Adrenal gland (tissue), 12 donors: ENCODE results near the gene PSMB7. TPM values are rescaled to one million over a fixed set of nuclear protein-coding genes. Genes with fewer than 3 reads are reported as not detected.
"Not testable (repeated sequence)": the region's sequence is repeated elsewhere in the genome, so short reads cannot be mapped to it uniquely, and the experiment has no call there.

ENCODE experiments used
- DNase-seq, 7 donors: peaks; one replicate each; pipeline ENCODE4 v3.0.0-alpha.2; 2019 to 2020
- H3K27ac ChIP-seq, 5 donors: fragments of 200-600 bp; sonication (generic) in 4 of 5; 1 replicate in 3 of 5; 2 replicates in 2 of 5; pipeline versions ENCODE4 v1.5.1 to v1.8.0; 2016 to 2020; ENCODE audit warnings: mild to moderate bottlenecking in 1 of 5
- H3K27me3 ChIP-seq: fragments of 200-600 bp; 2 replicates; pipeline ENCODE4 v1.8.0; 2021
- H3K36me3 ChIP-seq, 2 donors: fragments of 200-600 bp; replicated peaks in 1 of 2; 1 replicate in 1 of 2; 2 replicates in 1 of 2; pipeline versions ENCODE4 v1.5.1 to v1.8.0; 2018 to 2022
- H3K4me1 ChIP-seq, 2 donors: fragments of 200-600 bp; replicated peaks in 1 of 2; 1 replicate in 1 of 2; 2 replicates in 1 of 2; pipeline versions ENCODE4 v1.5.1 to v1.8.0; 2018 to 2021
- H3K4me3 ChIP-seq, 4 donors: fragments of 200-600 bp; sonication (generic) in 3 of 4; one replicate each; pipeline ENCODE4 v1.5.1; 2016 to 2018
- H3K9me3 ChIP-seq, 3 donors: fragments of 200-600 bp; sonication (generic) in 1 of 3; replicated peaks in 1 of 3; 1 replicate in 2 of 3; 2 replicates in 1 of 3; pipeline versions ENCODE4 v1.5.1 to v1.8.0; 2016 to 2021
- POLR2A ChIP-seq, 2 donors: fragments of 450-650 bp; IDR thresholded peaks; one replicate each; pipeline ENCODE4 v1.6.1; 2017; ENCODE audit warnings: antibody characterized with exemption in 2 of 2, mild to moderate bottlenecking in 2 of 2, moderate library complexity in 1 of 2
- WGBS, 4 donors: extraction: QIAGEN DNeasy Blood & Tissue Kit in 2 of 4; methylation state at CpG; one replicate each; pipeline versions ENCODE4 v1.1.5 to v1.1.7; 2013 to 2017; 5-methylcytosine and 5-hydroxymethylcytosine counted together
- intact Hi-C, 2 donors: fragments of 100-400 bp; cut with DNase I; formaldehyde crosslinking; loops; one replicate each; pipeline versions ENCODE4 v1.14.1 to v1.15.0; 2022 to 2023
- polyA plus RNA-seq, 3 donors: library from polyadenylated mRNA; stranded (reverse); fragments of 200-250 nt in 2 of 3; fragments of 350-450 nt in 1 of 3; fragmentation: Illumina TruSeq in 1 of 3; extraction: RNeasy Lipid Tissue Mini Kit (QIAGEN cat#74804) in 1 of 3; gene quantifications; one replicate each; pipeline ENCODE4 v1.2.3, GENCODE V29; 2013 to 2014
- total RNA-seq, 9 donors: library from RNA; depleted of rRNA in 4 of 9; stranded (reverse); fragments of >200 nt in 4 of 9; fragments of 120-200 nt in 1 of 9; fragmentation: NEBNext Ultra II Directional in 1 of 9; extraction: Animal tissue kit (Norgen Biotek cat#: 25700) in 1 of 9; gene quantifications; one replicate each; pipeline versions ENCODE4 v1.1.0 to v1.2.4, GENCODE V29; 2013 to 2023
- TF ChIP-seq, protein P1 (sequence below), 6 experiments: fragments of 450-650 bp in 4 of 6; fragments of 200-600 bp in 2 of 6; sonication (generic) in 1 of 6; IDR thresholded peaks; 1 replicate in 5 of 6; 2 replicates in 1 of 6; pipeline versions ENCODE4 v1.5.1 to v1.8.0; 2016 to 2021; ENCODE audit warnings: antibody characterized with exemption in 6 of 6, mild to moderate bottlenecking in 2 of 6, moderate library complexity in 1 of 6
- donor health status: healthy with polysubstance abuse.
- donor health status: Bipolar disorder and iron deficiency.
- donor health status: DM: yes; HTN: yes; CAD: no.
- donor health status: DM: no; HTN: no; CAD: no.
- donor health status: DM: no; HTN: no; CAD: no.
- donor health status: DM: yes; HTN: yes; CAD: no.

Gene PSMB7
- total and polyA plus RNA-seq, 12 donors: 107 to 427 (median 178) TPM

DNA sequence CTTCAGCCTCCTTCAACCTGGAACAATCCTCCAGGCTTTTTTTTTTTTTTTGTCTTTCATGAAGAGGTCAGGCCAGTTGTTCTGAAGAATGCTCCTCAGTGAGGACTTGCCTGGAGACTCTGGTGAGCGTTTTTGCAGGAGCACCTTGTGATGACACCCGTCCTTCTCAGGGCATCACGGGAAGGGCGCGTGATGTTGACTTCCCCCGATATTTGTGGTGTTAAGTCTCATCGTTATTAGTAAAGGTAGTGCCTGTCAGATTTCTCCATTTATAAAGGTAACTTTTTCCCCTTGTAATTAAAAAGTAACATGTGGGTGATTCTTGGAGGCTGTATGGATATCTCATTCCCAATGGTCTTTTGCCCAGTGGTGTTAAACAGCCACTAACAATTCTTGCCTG, 11.1 kb upstream of the PSMB7 start:
- 90 to 96% (median 95%) methylated on average over 7 of the region's 7 CpGs for WGBS, 4 donors
- DNase-seq: peak in 1 of 7 donors; percentile 30

DNA sequence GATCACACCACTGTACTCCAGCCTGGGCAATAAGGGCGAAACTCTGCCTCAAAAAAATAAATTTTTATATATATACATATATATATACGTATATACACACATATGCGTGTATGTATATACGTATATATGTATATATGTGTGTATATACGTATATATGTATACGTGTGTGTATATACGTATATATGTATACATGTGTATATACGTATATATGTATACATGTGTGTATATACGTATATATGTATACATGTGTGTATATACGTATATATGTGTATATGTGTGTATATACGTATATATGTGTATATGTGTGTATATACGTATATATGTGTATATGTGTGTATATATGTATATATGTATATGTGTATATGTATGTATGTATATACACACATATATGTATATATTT, 10.5 kb upstream of the PSMB7 start:
- WGBS, 4 donors: 85 to 88% (median 85%) methylated on average over 12 of the region's 12 CpGs
- H3K9me3 ChIP-seq, intact Hi-C loops, DNase-seq, H3K4me3 ChIP-seq, H3K27me3 ChIP-seq, H3K27ac ChIP-seq, H3K36me3 ChIP-seq: not testable (repeated sequence)
- peaks cover 11 to 17% of the 10 kb centered on the region in 2 donors for H3K4me1 ChIP-seq

More for the DNA sequence above, 11.1 kb upstream of the PSMB7 start:
- TF ChIP-seq POLR2A (IDR thresholded peaks at IDR 0.05): no peak
- TF ChIP-seq, protein P1, sequence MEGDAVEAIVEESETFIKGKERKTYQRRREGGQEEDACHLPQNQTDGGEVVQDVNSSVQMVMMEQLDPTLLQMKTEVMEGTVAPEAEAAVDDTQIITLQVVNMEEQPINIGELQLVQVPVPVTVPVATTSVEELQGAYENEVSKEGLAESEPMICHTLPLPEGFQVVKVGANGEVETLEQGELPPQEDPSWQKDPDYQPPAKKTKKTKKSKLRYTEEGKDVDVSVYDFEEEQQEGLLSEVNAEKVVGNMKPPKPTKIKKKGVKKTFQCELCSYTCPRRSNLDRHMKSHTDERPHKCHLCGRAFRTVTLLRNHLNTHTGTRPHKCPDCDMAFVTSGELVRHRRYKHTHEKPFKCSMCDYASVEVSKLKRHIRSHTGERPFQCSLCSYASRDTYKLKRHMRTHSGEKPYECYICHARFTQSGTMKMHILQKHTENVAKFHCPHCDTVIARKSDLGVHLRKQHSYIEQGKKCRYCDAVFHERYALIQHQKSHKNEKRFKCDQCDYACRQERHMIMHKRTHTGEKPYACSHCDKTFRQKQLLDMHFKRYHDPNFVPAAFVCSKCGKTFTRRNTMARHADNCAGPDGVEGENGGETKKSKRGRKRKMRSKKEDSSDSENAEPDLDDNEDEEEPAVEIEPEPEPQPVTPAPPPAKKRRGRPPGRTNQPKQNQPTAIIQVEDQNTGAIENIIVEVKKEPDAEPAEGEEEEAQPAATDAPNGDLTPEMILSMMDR (IDR thresholded peaks at IDR 0.05): no peak
- Histone ChIP-seq H3K36me3 (no peaks in the 10 kb centered on the region), H3K4me3 (no peak overlapping the region), H3K9me3 (no peaks in the 10 kb centered on the region), H3K4me1 (peaks cover 11 to 17% of the 10 kb centered on the region in 2 donors), H3K27ac (no peak overlapping the region), H3K27me3 (no peaks in the 10 kb centered on the region)
- intact Hi-C loops: no loop called here

DNA sequence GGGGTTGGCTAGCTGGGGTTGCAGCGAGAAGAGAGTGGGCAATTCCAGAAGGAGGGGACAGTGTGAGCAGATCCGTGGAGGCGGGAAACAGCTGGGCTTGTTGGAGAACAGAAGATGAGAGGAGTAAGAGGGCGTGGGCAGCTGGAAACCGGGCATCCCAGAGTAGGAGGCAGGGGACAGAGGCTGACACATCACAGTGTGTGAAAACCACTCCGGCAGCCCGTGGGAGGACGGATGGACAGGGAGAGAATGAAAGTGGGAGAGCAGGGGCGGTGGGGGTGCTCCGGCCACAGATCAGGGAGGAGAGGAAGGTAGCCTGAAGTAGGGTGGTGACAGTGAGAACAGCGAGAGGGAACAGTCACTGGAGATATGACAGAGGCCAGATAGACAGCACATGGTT, 8.3 kb upstream of the PSMB7 start:
- Histone ChIP-seq H3K27ac (no peak overlapping the region), H3K27me3 (no peaks in the 10 kb centered on the region), H3K4me1 (peaks cover 8 to 13% of the 10 kb centered on the region in 2 donors), H3K4me3 (no peak overlapping the region), H3K36me3 (no peaks in the 10 kb centered on the region), H3K9me3 (no peaks in the 10 kb centered on the region)
- intact Hi-C loops: loop anchor here (5.0 kb wide), 3 partner anchors 54 to 114 kb away; no protein-coding TSS in a partner anchor
- WGBS, 4 donors: 67 to 83% (median 76%) methylated on average over 11 of the region's 11 CpGs
- DNase-seq: peak in 3 of 7 donors; percentile 3 to 46 (median 12)
- TF ChIP-seq, protein P1 (IDR thresholded peaks at IDR 0.05): no peak
- TF ChIP-seq POLR2A (IDR thresholded peaks at IDR 0.05): no peak

DNA sequence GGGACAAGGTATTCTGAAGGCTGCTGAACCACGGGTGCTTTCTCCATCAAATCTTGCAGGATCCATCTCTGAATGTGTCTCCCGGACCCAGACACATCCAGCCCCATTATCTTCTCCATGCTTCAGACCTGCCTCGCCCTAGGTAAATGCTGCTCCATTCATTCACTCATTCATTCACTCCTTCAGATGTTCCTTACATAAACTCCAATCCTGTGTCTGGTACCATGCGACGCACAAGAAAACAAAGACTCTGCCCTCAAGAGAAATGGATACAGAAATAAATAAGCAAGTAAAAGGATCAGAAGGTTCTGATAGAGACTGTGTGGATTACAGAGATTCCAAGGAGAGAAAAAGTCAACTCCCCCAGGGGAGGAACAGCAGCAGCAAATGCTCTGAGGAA, 7.9 kb upstream of the PSMB7 start:
- TF ChIP-seq, protein P1 (IDR thresholded peaks at IDR 0.05): no peak
- no peak for TF ChIP-seq POLR2A (IDR thresholded peaks at IDR 0.05)

DNA sequence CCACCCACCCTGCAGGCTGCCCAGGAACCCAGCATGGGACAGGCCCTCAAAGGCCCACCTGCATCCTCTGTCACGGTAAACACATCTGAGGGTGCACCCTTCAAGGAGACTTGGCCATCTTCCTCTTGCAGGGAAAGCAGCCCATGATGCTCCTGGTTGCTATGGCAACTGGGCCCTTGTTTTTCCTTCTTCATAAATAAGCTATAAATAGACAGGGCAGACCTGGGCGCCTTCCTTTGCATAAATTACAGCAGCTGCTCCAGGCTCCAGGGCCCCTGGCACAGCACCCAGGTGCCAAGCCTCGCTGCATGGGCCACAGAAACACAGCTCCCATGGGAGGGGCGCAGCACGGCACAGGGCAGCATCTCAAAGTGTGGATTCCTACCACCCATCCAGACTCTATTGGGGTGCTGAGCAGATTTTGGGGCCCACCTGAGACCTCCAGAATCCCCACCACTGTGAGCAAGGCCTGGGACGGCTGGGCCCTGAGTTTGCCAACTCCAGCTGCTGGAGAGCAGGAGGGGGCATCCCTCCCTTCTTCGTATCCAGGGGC, 5.8 kb upstream of the PSMB7 start:
- Histone ChIP-seq H3K27ac (no peak overlapping the region), H3K9me3 (no peaks in the 10 kb centered on the region), H3K4me1 (peaks cover 0 to 7% of the 10 kb centered on the region in 2 donors), H3K36me3 (no peaks in the 10 kb centered on the region), H3K27me3 (no peaks in the 10 kb centered on the region), H3K4me3 (no peak overlapping the region)
- 75 to 93% (median 80%) methylated on average over 3 to 7 of the region's 7 CpGs for WGBS, 4 donors
- TF ChIP-seq, protein P1 (IDR thresholded peaks at IDR 0.05): no peak
- TF ChIP-seq POLR2A (IDR thresholded peaks at IDR 0.05): no peak
- peak in 2 of 7 donors; percentile 10 to 76 for DNase-seq
- intact Hi-C loops: loop anchor here (5.0 kb wide), 3 partner anchors 56 to 116 kb away; no protein-coding TSS in a partner anchor

More for the DNA sequence above, 7.9 kb upstream of the PSMB7 start:
- DNase-seq: no peak
- Histone ChIP-seq H3K4me3 (no peak overlapping the region), H3K36me3 (no peaks in the 10 kb centered on the region), H3K4me1 (peaks cover 5 to 13% of the 10 kb centered on the region in 2 donors), H3K27ac (no peak overlapping the region), H3K27me3 (no peaks in the 10 kb centered on the region), H3K9me3 (no peaks in the 10 kb centered on the region)
- intact Hi-C loops: loop anchor here (5.0 kb wide), 3 partner anchors 54 to 114 kb away; no protein-coding TSS in a partner anchor
- 90 to 94% (median 92%) methylated on average over 5 of the region's 5 CpGs for WGBS, 4 donors
